ENCODE data around the gene PNP. TPM values are rescaled to one million over a fixed set of nuclear protein-coding genes. Genes with fewer than 3 reads are reported as not detected.

Gene PNP
- total RNA-seq, 1 experiment from 2014 or later = 87.5 TPM

GRCh38 chr14:20461225-20462141 lies 7.7 kb upstream of the PNP start, which contains the start of gene PIP4P1:
PIP4P1 (minus strand) TSS chr14:20461434; CDS start chr14:20461325, 109 bp downstream.
- Histone ChIP-seq H2BK12ac (ENCODE audit: insufficient read length, low read depth, low read length) (no peak within 1 kb of the TSS), H2BK120ac (ENCODE audit: low read depth, low read length, poor library complexity, severe bottlenecking) (peak within 1 kb of the TSS; percentile 69), H2BK5ac (ENCODE audit: insufficient read length, low read length) (no peak within 1 kb of the TSS), H2BK15ac (ENCODE audit: low read depth, low read length) (no peak within 1 kb of the TSS), H3K23me2 (ENCODE audit: insufficient read length, low read depth, low read length, poor library complexity, severe bottlenecking) (peaks cover 4% of the 10 kb centered on the region), H3K4ac (ENCODE audit: low read depth, low read length) (no peak within 1 kb of the TSS; the same call in 1 of the 2 replicates), H3K18ac (ENCODE audit: insufficient read length, low read depth, low read length) (peak within 1 kb of the TSS; percentile 68), H2AK5ac (ENCODE audit: insufficient read length, low read length) (no peak within 1 kb of the TSS), H3K14ac (ENCODE audit: insufficient read depth, low read length) (peak within 1 kb of the TSS; percentile 85), H3K79me1 (ENCODE audit: insufficient read depth, low read depth, low read length, poor library complexity, severe bottlenecking) (peaks cover 6% of the 10 kb centered on the region), H4K8ac (replicated peaks; ENCODE audit: insufficient read length, low read depth, low read length) (no peak within 1 kb of the TSS), H3K27me3 (ENCODE audit: insufficient read depth, low read length) (no peaks in the 10 kb centered on the region), H3K79me2 (ENCODE audit: insufficient read depth, low read length) (peaks cover 5% of the 10 kb centered on the region; the same call in 1 of the 2 replicates), H4K91ac (ENCODE audit: insufficient read length, low read depth, low read length) (no peak within 1 kb of the TSS), H3K9me3 (ENCODE audit: control insufficient read depth, low read depth, low read length) (no peaks in the 10 kb centered on the region), H3K27ac (ENCODE audit: insufficient read length, low read depth, low read length) (peak within 1 kb of the TSS; percentile 57), H3K4me1 (ENCODE audit: insufficient read depth, low read length) (no peaks in the 10 kb centered on the region; the same call in 1 of the 2 replicates), H4K20me1 (ENCODE audit: control insufficient read depth, insufficient read depth, insufficient read length) (no peaks in the 10 kb centered on the region), H3K56ac (ENCODE audit: insufficient read length, low read depth, low read length) (no peak within 1 kb of the TSS), H3K9ac (ENCODE audit: extremely low read depth, insufficient read length, low read length) (peak within 1 kb of the TSS; percentile 72), H3T11ph (ENCODE audit: low read length) (no peak within 1 kb of the TSS), H2AFZ (ENCODE audit: low read length) (no peak within 1 kb of the TSS), H3K23ac (ENCODE audit: insufficient read length, low read depth, low read length) (no peak within 1 kb of the TSS), H4K5ac (ENCODE audit: insufficient read length, low read depth, low read length) (no peak within 1 kb of the TSS), H2BK20ac (ENCODE audit: low read depth, low read length, poor library complexity, severe bottlenecking) (no peak within 1 kb of the TSS), H3K4me2 (ENCODE audit: insufficient read depth, insufficient read length, low read length) (peak within 1 kb of the TSS; percentile 95)
- DNase-seq = peak; percentile 100
- no peak for TF ChIP-seq CTCF (conservative IDR thresholded peaks at IDR 0.05)
- no peaks in the 10 kb centered on the region; the same call in 1 of the 2 replicates for H3K27me3 Mint-ChIP-seq (ENCODE audit: low read depth)
- H3K4me1 Mint-ChIP-seq = peaks cover 18 to 26% of the 10 kb centered on the region in 2 experiments
- peak within 1 kb of the TSS; percentile 89 to 93 for H3K4me3 Mint-ChIP-seq
- H3K27ac Mint-ChIP-seq = peak within 1 kb of the TSS; percentile 95 to 100 (median 97)
- WGBS (ENCODE audit: extremely low coverage, insufficient read length, low lambda C conversion rate) = no CpG with 5 or more reads among the region's 67 CpGs
- peaks cover 0 to 24% (median 18%) of the 10 kb centered on the region in 3 experiments for H3K36me3 Mint-ChIP-seq (ENCODE audit: insufficient read depth in 1 of 3, low read depth in 3 of 3)
- peaks cover 4 to 5% of the 10 kb centered on the region in 2 experiments; a peak in 3 of 5 replicates for H3K9me3 Mint-ChIP-seq

Measured in H9 (cell line).